ENCODE data around the gene KCNJ15. TPM values are rescaled to one million over a fixed set of nuclear protein-coding genes. Genes with fewer than 3 reads are reported as not detected.

KCNJ15 gene
- total RNA-seq, 1 donor from 2014 or later, result 0.97 TPM

DNA sequence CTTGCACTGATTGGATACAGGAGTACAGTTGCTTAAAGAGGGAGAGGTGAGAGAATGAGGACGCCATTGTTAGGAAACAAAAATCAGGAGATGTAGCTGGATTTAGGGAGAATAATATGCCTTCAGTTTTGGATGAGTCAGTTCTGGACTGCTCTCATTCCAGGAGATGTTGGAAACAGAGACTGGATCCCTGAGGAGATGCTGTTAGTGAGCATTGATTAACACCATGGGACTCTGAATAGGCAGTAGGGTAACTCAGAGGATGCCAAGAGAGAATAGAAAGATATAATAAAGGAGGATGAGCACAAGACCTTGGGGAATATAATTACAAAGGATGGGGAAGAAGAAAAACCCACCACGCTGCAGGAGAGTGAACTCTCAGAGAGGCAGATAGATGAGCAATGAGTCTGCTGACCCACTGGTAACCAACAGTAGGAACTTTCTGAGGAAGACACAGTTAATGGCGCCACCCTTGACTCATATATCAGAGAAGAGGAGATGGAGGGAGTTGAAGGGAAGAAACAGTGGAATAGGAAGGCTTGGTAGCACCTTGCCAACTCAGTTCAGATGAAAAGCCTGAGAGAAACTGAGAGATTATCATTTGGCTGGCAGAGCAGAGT lies 10.5 kb downstream of the KCNJ15 start:
- Mint-ChIP-seq H3K4me3 (ENCODE audit: unreplicated experiment) (no peak overlapping the region), H3K27me3 (ENCODE audit: unreplicated experiment) (peaks cover 7% of the 10 kb centered on the region), H3K36me3 (ENCODE audit: low read depth, unreplicated experiment) (no peaks in the 10 kb centered on the region), H3K9me3 (ENCODE audit: unreplicated experiment) (no peaks in the 10 kb centered on the region), H3K4me1 (ENCODE audit: unreplicated experiment) (no peaks in the 10 kb centered on the region), H3K27ac (ENCODE audit: unreplicated experiment) (no peak overlapping the region)
- no peak for DNase-seq (ENCODE audit: low spot score)
- TF ChIP-seq, protein P1, sequence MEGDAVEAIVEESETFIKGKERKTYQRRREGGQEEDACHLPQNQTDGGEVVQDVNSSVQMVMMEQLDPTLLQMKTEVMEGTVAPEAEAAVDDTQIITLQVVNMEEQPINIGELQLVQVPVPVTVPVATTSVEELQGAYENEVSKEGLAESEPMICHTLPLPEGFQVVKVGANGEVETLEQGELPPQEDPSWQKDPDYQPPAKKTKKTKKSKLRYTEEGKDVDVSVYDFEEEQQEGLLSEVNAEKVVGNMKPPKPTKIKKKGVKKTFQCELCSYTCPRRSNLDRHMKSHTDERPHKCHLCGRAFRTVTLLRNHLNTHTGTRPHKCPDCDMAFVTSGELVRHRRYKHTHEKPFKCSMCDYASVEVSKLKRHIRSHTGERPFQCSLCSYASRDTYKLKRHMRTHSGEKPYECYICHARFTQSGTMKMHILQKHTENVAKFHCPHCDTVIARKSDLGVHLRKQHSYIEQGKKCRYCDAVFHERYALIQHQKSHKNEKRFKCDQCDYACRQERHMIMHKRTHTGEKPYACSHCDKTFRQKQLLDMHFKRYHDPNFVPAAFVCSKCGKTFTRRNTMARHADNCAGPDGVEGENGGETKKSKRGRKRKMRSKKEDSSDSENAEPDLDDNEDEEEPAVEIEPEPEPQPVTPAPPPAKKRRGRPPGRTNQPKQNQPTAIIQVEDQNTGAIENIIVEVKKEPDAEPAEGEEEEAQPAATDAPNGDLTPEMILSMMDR (IDR thresholded peaks at IDR 0.05; ENCODE audit: unreplicated experiment), result no peak

DNA sequence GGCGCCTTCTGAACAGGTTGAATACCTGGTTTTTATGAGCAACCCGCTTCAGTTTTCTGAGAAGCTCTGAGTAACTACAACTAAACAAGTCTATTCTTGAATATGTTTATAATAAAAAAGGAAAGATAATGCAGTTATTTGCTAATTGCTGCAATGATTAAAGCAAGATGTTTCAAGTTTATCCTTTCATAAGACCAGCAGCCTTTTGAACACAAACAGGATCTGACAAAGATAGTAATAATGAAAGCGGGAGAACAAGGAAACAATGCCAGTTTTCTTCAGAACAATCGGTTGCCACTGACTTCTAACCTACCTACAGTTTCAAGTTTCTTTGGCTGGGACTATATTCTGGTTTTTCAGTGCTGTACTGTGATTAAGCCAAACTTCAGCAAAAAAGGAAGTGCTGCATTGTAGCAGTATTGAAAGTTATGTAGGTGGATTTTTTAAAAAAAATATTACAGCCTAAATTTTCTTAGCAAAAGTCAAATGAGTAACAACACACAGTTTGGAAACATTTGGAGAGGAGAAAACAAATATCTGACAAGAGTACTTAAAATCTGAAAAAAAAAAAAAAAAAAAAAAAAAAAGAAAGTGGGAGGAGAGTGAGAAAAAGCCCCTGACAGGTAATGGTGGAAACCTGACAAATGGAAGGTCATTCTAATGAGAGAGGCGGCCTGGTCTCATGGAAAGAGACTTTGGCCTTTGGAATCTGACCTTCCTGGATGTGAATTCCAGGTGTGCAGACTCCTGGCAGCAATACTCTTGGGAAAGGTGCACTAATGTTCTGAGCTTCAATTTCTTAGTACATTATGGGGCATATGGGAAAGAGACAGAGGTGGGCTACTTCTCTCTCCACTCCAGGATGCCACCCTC lies 11.4 kb downstream of the KCNJ15 start:
- Mint-ChIP-seq H3K36me3 (ENCODE audit: low read depth, unreplicated experiment) (no peaks in the 10 kb centered on the region), H3K9me3 (ENCODE audit: unreplicated experiment) (no peaks in the 10 kb centered on the region), H3K27me3 (ENCODE audit: unreplicated experiment) (peaks cover 7% of the 10 kb centered on the region), H3K27ac (ENCODE audit: unreplicated experiment) (no peak overlapping the region), H3K4me3 (ENCODE audit: unreplicated experiment) (no peak overlapping the region), H3K4me1 (ENCODE audit: unreplicated experiment) (no peaks in the 10 kb centered on the region)
- DNase-seq (ENCODE audit: low spot score), result no peak
- TF ChIP-seq, protein P1 (IDR thresholded peaks at IDR 0.05; ENCODE audit: unreplicated experiment), result no peak

GRCh38 chr21:38268864-38269575 lies 12.2 kb downstream of the KCNJ15 start:
- no peaks in the 10 kb centered on the region for H3K4me1 Mint-ChIP-seq (ENCODE audit: unreplicated experiment)
- H3K36me3 Mint-ChIP-seq (ENCODE audit: low read depth, unreplicated experiment), result no peaks in the 10 kb centered on the region
- H3K4me3 Mint-ChIP-seq (ENCODE audit: unreplicated experiment), result no peak overlapping the region
- H3K27ac Mint-ChIP-seq (ENCODE audit: unreplicated experiment), result no peak overlapping the region
- peaks cover 5% of the 10 kb centered on the region for H3K27me3 Mint-ChIP-seq (ENCODE audit: unreplicated experiment)
- no peak for DNase-seq (ENCODE audit: low spot score)
- H3K9me3 Mint-ChIP-seq (ENCODE audit: unreplicated experiment), result no peaks in the 10 kb centered on the region
- TF ChIP-seq, protein P1 (IDR thresholded peaks at IDR 0.05; ENCODE audit: unreplicated experiment), result no peak

GRCh38 chr21:38269576-38269936 lies 12.8 kb downstream of the KCNJ15 start:
- Mint-ChIP-seq H3K4me3 (ENCODE audit: unreplicated experiment) (no peak overlapping the region), H3K4me1 (ENCODE audit: unreplicated experiment) (no peaks in the 10 kb centered on the region), H3K9me3 (ENCODE audit: unreplicated experiment) (no peaks in the 10 kb centered on the region), H3K36me3 (ENCODE audit: low read depth, unreplicated experiment) (no peaks in the 10 kb centered on the region), H3K27me3 (ENCODE audit: unreplicated experiment) (peaks cover 5% of the 10 kb centered on the region), H3K27ac (ENCODE audit: unreplicated experiment) (no peak overlapping the region)
- DNase-seq (ENCODE audit: low spot score), result no peak
- TF ChIP-seq, protein P1 (IDR thresholded peaks at IDR 0.05; ENCODE audit: unreplicated experiment), result no peak

Measured in endothelial cell (in vitro differentiated cells).